NCI-H510A treated with DMSO at 0.1 percent for 48 hours (cell line): ENCODE data around the gene LRRC3C.

ENCODE experiments used
- DNase-seq: peaks from one replicate; lab custom pipeline; 2025; lab: John Stamatoyannopoulos, UW

The LRRC3C gene

DNA sequence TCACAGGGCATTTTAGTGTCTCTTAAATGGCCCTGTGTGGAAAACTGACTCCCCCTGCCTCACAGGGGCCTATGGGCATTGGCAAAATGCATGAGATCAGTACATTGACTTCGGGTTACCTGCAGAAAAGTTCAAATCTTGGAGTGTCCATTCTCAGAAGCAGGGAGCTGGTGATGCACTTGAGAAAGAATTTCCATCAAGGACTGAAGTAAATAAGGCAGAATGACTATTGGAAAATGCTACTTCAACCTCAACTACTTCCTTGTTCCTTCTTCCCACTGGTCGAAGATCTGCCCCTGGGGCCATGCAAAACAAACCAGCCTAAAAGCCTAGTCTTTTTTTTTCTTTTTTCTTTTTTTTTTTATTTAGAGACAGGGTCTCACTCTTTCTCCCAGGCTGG lies 21.5 kb downstream of the LRRC3C start:
- DNase-seq = no peak

DNA sequence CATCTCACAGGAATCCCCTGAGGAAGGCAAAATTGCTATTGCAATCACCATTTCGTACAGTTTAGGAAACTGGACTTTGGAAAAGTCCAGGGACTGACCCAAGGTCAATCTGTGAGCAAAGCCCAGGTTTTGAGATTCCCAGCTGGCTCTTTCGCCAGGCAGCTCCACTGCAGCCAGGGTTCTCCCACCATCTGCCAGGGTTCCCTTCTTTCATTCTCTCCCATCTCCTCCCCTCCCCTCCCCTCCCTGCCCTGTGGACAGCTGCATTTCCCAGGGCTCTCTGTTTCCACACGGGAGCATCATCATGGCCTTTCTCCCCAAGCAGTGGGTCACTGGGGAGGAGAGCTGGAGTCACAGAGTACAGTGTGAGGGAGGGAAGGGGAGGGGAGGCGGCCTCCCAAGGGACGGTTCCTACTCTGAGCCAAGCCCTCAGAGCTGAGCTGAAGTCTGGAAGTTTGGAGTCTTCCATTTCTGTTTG lies 23.4 kb downstream of the LRRC3C start:
- no peak for DNase-seq

DNA sequence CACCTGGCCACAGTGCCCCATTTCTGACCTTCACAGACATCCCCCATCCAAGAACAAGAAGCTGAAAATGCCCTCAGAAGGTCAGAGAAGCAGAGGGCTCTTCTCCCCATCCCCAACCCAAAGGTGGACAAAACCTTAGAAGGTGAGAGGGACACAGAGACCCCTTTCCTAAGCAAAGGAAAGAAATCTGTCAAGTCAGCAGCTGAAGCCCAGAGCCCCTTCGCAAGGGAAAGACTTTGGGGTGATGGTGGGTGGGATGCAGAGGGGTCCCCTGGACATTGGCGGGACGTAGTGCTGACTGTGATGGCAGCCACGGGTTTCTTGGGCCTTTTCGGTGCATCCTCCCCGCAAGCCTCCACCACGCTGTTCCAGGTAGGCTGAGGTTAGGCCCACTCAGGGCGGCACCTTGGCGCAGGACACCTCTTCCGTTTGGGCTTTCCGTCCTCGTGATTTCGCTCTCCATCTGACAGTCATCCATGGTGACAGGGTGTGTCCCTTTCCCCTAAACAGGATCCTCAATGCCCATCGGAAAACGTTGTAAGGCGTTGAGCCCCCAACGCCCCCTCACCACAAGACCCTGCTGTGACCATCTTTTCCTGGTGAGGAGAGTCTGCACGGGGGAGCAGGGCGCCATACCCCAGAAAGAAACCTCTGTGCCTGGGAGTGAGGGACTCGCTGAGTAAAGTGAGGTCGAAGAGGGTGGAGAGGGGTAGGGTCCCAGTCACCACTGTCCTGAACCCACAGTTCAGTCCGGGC lies 24.6 kb downstream of the LRRC3C start:
- no peak for DNase-seq

DNA sequence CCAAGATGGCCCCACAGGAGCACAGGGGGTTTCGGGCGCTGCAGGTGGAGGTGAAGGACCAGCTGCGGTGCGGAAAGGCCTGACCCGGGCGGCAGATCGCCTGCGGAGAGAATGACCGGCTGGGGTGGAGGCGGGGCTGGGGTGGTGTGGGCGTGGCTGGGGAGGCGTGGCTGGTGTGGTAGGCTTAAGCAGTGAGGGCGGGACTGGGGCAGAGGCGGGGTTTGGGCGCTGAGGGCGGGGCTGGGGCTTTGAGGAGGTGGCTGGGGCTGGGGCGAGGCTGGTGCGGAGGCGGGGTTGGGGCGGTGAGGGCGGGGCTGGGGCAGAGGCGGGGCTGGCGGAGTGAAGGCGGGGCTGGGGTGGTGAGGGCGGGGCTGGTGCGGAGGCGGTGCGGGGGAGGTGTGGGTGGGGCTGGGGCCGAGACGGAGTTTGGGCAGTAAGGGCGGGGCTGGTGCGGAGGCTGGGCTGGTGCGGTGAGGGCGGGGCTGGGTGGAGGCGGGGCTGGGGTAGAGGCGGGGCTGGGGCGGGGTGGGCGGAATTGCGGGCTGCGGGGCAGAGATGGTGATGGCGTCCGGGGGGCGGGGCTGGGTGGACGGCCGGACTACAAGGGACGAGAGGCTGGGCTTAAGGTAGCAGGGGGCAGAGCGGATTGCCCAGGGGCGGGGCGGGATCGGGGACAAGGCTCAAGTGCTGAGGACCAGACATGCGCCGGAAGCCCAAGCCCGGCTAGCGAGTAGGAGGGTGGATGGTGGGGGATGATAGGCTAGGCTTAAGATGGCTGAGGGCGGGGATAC lies 25.3 kb downstream of the LRRC3C start:
- peak; percentile 97 for DNase-seq

DNA sequence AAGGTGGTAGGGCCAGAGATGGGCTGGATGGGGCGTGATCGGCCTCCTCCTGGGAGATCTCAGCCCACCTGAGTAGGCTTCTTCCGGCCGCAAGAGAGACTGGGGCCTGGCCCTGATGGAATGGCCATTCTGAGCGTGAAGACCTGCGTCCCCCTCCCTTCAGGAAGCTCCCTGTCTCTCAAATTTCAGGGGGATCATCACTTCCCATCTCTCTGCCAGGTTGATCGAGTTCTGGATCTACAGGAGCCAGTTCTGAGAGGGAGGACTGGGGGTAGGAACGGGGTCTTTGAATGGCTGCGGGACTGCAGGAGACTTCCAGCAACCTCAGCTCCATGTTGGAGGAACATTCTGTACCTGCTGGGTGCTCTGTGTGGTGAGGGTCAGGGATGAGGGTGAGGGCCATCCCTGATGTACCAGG lies 25.9 kb downstream of the LRRC3C start:
- no peak for DNase-seq

DNA sequence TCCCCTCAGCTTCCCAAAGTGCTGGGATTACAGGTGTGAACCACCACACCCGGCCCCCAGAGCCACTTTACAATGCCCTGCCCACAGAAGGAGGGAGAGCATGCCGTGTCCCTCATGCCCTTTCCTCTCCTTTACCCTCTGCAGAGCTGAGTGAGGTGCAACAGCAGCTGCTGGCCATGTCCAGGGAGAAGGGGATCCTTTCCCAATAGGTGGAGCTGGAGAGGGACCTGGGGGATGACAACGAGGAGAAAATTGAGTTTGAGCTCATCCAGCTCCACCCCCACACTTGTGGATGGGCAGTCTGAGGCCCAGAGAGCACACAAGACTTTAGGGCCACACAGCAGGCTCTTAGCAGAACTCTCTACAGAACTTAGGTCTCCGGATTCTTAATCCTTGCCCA lies 27.3 kb downstream of the LRRC3C start:
- DNase-seq = no peak

DNA sequence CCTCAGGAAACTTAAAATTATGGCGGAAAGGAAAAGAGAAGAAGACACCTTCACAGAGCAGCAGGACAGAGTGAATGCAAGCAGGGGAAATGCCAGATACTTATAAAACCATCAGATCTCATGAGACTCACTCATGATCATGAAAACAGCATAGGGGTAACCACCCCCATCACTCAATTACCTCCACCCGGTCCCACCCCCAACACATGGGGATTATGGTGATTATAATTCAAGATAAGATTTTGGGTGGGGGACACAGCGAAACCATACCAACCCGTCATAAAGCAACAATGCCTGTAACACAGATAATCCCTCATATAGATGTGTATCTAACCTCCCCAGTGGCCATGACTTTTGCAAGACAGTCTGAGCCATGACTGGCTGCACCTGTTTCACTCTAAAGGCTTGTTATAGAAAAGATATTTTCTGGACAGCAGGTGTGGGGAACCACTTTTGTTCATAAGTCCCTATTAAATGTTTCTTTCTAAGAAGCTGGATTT lies 28.2 kb downstream of the LRRC3C start:
- no peak for DNase-seq

DNA sequence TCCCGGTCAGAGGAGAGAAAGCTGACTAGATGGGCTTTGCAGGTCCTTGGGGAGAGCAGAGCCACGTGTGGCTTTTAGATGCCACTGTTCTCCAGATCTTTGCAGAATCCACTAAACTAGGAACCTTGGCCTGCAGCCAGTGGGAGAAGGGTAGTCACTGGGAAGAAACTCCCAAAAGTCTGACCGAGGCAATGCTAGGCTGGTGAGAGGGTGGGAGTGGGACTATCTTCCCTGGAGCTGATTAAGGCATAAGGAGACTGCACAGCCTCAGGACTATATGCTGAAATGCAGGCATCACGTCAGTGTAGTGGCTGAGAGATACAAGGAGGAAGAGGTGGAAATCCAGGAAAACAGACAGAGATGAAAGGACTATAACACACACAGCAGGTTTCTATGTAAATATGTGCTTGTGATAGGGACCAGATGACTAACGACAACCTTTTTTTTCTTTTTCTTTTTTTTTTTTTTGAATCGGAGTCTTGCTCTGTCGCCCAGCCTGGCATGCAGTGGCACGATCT lies 33.1 kb downstream of the LRRC3C start:
- DNase-seq = no peak

DNA sequence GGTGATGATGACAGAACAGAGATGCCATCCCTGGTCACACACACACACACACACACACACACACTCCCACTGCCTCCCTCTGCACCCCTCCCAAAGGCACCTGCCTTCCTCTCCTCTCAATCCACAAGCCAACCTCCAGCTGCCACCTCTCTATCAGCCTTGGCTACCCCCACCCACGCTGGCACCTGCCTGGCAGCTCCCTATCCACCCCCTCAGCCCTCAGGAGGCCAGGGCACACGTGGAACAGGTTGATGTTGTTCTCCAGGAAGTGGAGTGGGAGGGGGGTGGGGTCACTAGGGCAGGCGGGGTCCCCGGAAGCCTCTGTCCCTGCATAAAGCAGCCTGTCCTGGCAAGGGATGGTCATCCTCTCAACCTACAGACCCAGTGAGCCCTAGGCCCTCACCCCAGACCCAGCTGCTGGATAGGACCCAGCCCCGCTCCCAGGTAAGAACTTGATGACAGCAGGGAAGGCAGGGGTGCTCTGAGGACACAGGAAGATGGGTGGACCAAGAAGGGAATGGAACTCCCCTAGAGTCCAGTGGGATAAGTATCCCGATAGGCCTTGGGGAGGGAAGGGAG lies 35.2 kb downstream of the LRRC3C start, which contains the start of gene GSDMA:
Gene GSDMA, plus strand, starts transcription at position 363 of the 579 bp plus-strand sequence. CDS start 2,684 bp downstream, outside the sequence.
- peak; percentile 17 for DNase-seq

DNA sequence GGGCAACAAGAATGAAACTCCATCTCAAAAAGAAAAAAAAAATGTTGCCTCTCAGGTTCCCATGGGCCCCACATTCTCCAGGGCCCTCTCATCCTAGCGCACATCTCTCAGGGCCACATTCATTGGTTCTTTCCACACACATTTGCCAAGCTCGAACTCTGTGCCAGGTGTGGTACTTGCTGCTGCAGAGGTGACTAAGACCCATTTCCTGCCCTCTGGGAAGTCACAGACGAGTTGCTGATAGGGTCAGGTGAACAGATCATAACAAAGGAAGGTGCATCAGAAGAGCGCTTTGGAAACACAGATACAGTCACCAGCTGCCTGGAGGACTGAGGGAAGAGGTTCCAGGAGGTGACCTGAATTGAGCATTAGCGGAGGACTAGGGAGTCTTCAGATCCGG lies 36.3 kb downstream of the LRRC3C start:
- peak; percentile 52 for DNase-seq

DNA sequence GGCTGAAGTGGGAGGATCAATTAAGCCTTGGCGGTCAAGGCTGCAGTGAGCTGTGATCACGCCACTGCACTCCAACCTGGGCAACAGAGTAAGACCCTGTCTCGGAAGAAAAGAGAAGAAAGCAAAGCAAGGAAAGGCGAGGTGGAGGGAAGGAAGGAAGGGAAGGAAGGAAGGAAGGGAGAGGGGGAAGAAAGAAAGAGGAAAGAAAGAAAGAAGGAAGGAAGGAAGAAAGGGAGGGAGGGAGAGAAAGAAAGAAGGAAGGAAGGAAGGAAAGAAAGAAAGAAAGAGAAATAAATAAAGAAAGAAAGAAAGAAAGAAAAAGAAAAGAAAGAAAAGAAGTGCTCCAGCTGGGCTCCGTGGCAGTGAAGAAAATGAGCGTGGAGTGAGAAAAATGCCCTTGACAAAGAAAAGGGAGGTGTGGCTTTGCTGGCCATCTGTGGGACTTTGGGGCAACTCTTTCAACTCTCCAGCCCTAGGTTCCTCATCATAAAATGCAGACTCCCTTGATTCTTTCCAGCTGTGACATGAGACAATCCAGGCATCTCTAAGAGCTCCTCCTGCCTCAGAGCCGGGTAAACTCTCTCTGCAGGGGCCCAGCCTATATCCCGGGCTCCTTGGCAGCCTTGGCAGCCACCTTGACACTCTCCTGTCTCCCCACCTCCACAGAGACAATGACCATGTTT lies 37.6 kb downstream of the LRRC3C start:
- no peak for DNase-seq

DNA sequence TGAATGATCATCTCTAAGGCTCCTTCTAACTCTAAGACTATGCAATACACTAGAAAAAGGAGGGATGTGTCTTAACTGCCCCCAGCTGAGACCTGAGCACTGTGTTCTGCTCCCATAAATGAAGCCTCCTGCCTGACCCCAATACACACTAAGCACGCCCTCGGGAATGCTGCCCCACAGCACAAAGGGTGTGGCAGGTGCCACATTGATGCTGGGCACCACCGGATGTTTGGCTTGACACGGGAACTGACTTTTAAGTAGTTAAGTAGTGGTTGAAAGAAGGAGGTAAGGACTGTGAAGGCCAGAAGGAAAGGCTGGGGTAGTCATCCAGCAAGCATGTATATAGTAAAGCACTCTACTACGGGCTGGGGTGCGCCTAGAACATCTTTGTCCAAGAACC lies 39.2 kb downstream of the LRRC3C start:
- peak; percentile 45 for DNase-seq

DNA sequence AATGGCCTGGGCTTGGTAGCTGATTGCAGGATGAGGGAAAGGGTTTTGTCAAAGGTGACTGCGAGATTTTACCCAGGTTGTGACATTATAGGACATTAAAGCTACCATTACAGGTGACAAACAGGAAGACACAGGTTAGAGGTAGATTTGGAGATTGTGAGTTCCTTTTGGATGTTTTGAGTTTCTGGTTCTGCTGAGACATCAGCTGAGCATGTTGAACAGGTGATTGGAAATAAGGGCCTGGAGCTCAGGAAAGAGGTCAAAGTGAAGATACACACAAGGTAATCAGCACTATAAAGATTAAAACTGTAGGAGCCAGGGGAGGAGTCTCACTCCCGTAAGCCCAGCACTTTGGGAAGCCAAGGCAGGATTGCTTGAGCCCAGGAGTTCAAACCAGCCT lies 41.2 kb downstream of the LRRC3C start:
- DNase-seq = no peak

DNA sequence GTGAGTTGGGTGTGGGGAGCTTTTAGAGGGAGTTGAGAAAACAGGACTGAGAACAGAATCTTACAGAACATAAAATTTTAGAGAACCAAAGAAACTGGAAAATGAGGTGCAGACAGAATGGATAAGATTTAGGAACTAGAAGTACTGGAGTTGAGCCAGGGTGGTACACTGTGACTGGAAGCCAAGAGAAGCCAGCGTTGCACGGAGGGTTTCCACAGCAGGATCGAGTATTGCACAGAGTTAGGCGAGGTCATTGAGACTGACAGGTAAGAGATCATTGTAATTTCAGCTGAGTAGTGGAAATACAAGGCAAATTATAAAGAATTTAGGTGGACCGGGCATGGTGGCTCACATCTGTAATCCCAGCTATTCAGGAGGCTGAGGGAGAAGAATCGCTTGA lies 41.8 kb downstream of the LRRC3C start:
- DNase-seq = no peak

DNA sequence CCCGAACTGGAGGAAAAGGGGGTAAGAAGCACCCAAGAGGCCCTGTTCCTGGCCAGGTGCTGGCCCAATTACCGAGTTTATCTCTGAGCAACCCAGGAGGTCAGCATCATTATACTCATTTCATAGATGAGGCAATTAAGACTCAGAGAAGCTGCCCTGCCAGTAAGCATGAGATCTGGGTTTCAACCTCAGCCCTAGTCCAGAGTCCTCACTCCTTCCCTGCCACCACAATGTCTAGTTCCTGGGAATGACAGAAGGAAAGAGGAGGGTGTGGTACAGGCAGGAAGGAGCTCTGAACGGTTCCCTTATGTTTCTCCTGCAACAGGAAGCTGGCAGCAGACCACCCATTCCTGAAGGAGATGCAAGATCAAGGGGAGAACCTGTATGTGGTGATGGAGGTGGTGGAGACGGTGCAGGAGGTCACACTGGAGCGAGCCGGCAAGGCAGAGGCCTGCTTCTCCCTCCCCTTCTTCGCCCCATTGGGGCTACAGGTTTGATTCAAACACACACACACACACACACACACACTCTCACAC lies 42.7 kb downstream of the LRRC3C start:
- DNase-seq = no peak

DNA sequence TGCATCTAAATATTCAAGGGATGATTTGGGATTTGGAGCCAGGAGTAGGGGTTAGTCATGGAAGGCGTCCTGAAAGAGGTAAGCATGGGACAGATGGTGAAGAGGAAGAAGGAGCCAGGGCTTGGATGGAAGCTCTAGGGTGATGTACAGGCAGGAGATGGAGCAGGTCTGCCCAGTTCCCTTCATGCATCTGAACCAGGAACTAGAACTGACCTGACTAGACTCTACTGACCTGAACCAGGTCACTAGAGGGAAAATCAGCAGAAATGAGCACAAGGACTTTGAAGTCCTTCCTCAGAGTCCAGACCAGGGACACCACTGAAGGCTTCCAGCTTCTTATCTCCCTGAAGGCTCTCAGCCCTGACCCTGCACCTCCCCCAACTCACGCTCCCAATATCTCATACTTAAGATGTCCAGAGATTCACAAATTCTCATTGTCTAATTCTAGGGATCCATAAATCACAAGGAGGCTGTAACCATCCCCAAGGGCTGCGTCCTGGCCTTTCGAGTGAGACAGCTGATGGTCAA lies 43.6 kb downstream of the LRRC3C start:
- DNase-seq = no peak

DNA sequence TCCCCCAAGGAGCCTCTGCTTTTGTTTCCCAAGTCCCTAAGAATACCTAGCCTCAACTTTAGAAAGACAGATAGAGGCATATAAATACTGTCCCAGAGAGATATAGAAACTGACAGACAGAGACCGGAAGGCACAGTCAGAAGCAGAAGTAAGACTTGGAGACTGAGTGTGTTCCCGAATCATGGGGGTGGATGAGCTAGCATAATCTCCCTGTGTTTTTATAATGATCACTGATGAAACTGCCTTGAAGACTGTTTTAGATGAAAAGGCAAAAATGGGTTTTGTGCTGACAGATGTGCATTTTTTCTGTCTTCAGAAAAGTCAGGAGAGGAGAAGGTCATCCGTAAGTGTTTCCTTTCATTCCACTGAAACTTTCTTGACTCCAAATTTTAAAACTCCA lies 44.7 kb downstream of the LRRC3C start:
- DNase-seq = no peak

DNA sequence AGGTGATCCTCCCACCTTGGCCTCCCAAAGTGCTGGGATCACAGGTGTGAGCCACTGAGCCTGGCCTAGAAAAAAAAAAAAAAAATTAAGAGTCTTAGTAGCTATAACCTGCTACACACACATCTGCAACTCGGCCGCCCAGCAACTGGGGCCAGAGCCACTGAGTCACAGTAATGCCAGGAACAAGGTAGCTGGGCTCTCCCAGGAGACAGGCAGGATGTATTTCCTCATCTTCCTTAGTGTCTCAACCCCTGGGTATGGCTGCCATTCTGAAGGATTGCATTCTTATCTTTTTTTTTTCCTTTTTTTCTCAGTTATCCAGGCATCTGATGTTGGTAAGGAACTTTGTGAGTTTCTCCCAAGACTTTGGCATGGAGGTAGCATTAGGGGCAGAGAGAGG lies 46.0 kb downstream of the LRRC3C start:
- DNase-seq = no peak

DNA sequence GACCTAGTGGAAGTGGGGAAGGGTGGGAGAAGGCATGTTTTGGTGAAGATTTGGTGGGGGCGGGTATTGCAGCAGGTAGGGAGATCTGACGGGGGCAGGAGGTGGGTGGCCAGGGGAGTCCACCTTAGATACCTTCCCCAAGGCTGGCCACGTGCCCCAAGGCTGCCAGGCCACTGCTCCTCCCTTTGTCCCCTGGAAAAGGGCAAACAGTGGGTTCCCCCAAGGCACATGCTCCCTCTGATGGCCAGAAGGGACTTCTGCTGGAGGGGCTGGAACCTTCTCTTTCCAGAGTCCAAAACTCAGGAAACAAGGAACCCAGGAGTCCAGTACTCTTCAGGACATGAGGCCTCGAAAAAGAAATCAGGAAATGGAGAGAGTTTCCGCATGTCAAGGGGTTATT lies 46.9 kb downstream of the LRRC3C start:
- DNase-seq = no peak

DNA sequence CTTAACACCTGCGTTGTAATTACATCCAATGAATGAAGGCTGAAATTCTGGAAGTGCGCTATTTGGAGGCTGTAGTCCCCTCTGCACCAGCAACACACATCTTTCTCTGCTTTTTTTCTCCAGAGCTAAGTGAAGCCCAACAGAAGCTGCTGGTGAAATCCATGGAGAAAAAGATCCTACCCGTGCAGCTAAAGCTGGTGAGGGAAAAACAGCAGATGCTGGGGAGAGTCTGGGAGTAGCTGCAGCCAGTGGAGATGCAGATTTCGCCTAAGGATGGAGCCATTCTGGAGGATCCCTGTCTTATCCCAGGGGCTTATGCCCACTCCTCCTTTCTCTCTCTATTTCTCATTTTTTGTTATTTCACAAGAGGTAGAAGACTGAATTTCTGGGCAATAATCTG lies 48.3 kb downstream of the LRRC3C start:
- no peak for DNase-seq

DNA sequence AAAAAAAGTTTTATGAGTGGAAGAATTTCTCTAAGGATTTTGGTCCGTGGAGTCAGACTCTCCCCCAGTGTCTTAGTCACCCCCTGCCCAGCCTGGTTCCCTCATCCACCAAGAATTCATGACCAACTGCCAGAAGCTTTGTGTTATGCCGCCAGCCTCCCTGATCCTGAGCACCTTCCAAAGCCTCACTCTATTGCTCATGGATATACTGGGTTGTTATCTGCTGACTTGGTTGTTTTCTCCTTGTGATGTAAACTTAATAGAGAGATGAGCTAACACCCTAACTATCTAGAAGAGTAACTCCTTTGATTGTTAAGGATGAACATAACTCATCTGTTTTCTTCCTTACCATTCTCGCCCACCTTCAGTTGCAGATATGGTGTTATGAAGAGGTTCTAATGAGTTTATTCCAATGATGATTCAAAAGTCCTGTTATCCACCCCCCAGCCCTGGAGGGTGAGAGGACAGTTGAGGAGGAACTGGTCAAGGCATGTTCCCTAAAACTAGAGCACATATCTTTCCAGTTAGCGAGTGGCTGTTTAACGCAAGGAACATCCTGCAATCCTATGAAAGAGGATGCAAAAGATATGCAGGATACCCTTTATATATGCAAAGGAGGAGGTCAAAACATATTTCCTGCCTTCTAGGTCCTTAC lies 51.6 kb downstream of the LRRC3C start:
- no peak for DNase-seq
